HepG2 (cell line): ENCODE measurements around the gene APLP1. TPM values are rescaled to one million over a fixed set of nuclear protein-coding genes. Genes with fewer than 3 reads are reported as not detected.
A peak's percentile ranks its signal among the peaks of the same experiment; 100 is the strongest.

Experiments used
- ATAC-seq: fragments of 200-7000 bp; cut with Tn5 transposase; 3 replicates; pipeline ENCODE4 v1.9.1; 2020; ENCODE audit warnings: mild to moderate bottlenecking, moderate library complexity
- BruUV-seq: library from RNA; stranded (reverse); fragments of 400-500 nt; replicated peaks from 2 replicates; lab custom pipeline; 2021; lab: Mats Ljungman, UMichigan
- CTCF ChIA-PET: fragments of 300-600 bp; formaldehyde crosslinking; extraction: SDS; loops from one replicate; lab custom pipeline; 2021; ENCODE audit warnings: low total read pairs, inconsistent platforms, low intra/inter-chr PET ratio; lab: Yijun Ruan, JAX
- POLR2A ChIA-PET: fragments of 350-600 bp; sonication (Branson Sonifier 250); formaldehyde crosslinking; loops from one replicate; lab custom pipeline; 2020; ENCODE audit warnings: antibody characterized with exemption, inconsistent platforms; lab: Yijun Ruan, JAX
- DNase-seq: peaks from one replicate; pipeline ENCODE4 v3.0.0-alpha.2; 2015; ENCODE audit warnings: low spot score
- FAIRE-seq: peaks from 3 replicates; lab custom pipeline; 2011; peaks lifted over from hg19 to GRCh38; lab: Jason Lieb, UNC
- H2AFZ ChIP-seq: one replicate; pipeline ENCODE4 v1.6.1; 2011; ENCODE audit warnings: low read length, inconsistent platforms
- H3K27ac ChIP-seq: fragments of 300-600 bp; 3 replicates; pipeline ENCODE4 v1.8.0; 2011; ENCODE audit warnings: mixed run types, mild to moderate bottlenecking, mixed read lengths, low read length, inconsistent platforms; ENCODE audit not compliant: insufficient read depth; ENCODE audit errors: extremely low read length
- H3K27me3 ChIP-seq, 2 experiments: fragments of 200-600 bp in 1 of 2; 2 replicates in 1 of 2; 3 replicates in 1 of 2; pipeline versions ENCODE4 v1.6.0 to v1.8.0; 2011; ENCODE audit warnings: low read length in 2 of 2, mild to moderate bottlenecking in 2 of 2, moderate library complexity in 2 of 2, inconsistent platforms in 1 of 2; ENCODE audit not compliant: insufficient read depth in 2 of 2, control insufficient read depth in 1 of 2
- H3K36me3 ChIP-seq, 2 experiments: fragments of 200-600 bp in 1 of 2; replicated peaks in 1 of 2; 2 replicates in 1 of 2; 3 replicates in 1 of 2; pipeline versions ENCODE4 v1.5.1 to v1.8.0; 2011; ENCODE audit warnings: low read length in 2 of 2, inconsistent platforms in 1 of 2; ENCODE audit not compliant: insufficient read depth in 2 of 2, control insufficient read depth in 1 of 2
- H3K4me1 ChIP-seq: 2 replicates; pipeline ENCODE4 v1.5.1; 2012; ENCODE audit warnings: low read length, inconsistent platforms; ENCODE audit not compliant: insufficient read depth
- H3K4me2 ChIP-seq: 2 replicates; pipeline ENCODE4 v1.6.0; 2011; ENCODE audit warnings: low read depth, low read length, inconsistent platforms
- H3K4me3 ChIP-seq, 3 experiments: fragments of 200-600 bp in 1 of 3; sonication (generic), shearing (Covaris generic) in 1 of 3; replicated peaks in 1 of 3; 2 replicates each; pipeline ENCODE4 v1.5.1; 2011 to 2016; ENCODE audit warnings: low read length in 3 of 3, inconsistent platforms in 2 of 3, low read depth in 2 of 3, mild to moderate bottlenecking in 2 of 3, control low read depth in 1 of 3, mixed read lengths in 1 of 3; ENCODE audit not compliant: insufficient read depth in 1 of 3
- H3K79me2 ChIP-seq: one replicate; pipeline ENCODE4 v1.6.1; 2011; ENCODE audit warnings: low read length, inconsistent platforms; ENCODE audit not compliant: insufficient read depth
- H3K9ac ChIP-seq: 2 replicates; pipeline ENCODE4 v1.6.0; 2011; ENCODE audit warnings: mild to moderate bottlenecking, low read depth, low read length, inconsistent platforms; ENCODE audit not compliant: insufficient read depth
- H3K9me3 ChIP-seq: 2 replicates; pipeline ENCODE4 v1.5.1; 2012; ENCODE audit warnings: mild to moderate bottlenecking, low read length
- H4K20me1 ChIP-seq: 2 replicates; pipeline ENCODE4 v1.6.0; 2011; ENCODE audit warnings: inconsistent platforms, mild to moderate bottlenecking, low read length, moderate library complexity; ENCODE audit not compliant: insufficient read depth
- BRCA1 ChIP-seq: sonication (generic); formaldehyde crosslinking; IDR thresholded peaks from 2 replicates; pipeline ENCODE4 v1.4.0; 2020; ENCODE audit warnings: missing genetic modification reagents
- IRF2 ChIP-seq: IDR thresholded peaks from 2 replicates; pipeline ENCODE4 v1.6.1; 2018; ENCODE audit warnings: missing genetic modification reagents, missing compliant biosample characterization
- MAFG ChIP-seq: sonication (generic); formaldehyde crosslinking; IDR thresholded peaks from 2 replicates; pipeline ENCODE4 v1.5.1; 2020; ENCODE audit warnings: mild to moderate bottlenecking, missing genetic modification reagents
- POLR2AphosphoS5 ChIP-seq: IDR thresholded peaks from 2 replicates; pipeline ENCODE4 v1.6.1; 2012; ENCODE audit warnings: low read depth, low read length
- SMAD3 ChIP-seq: sonication (generic); formaldehyde crosslinking; IDR thresholded peaks from 2 replicates; pipeline ENCODE4 v1.4.0; 2020; ENCODE audit warnings: missing genetic modification reagents
- ZKSCAN1 ChIP-seq: fragments of 150-350 bp; IDR thresholded peaks from 2 replicates; pipeline ENCODE4 v1.6.1; 2014; ENCODE audit warnings: low read length
- ZMYM2 ChIP-seq: sonication (generic); formaldehyde crosslinking; IDR thresholded peaks from 2 replicates; pipeline ENCODE4 v1.8.0; 2022; ENCODE audit warnings: mild to moderate bottlenecking, missing genetic modification reagents
- ZNF121 ChIP-seq: sonication (generic); formaldehyde crosslinking; IDR thresholded peaks from 2 replicates; pipeline ENCODE4 v1.5.0; 2020; ENCODE audit warnings: mild to moderate bottlenecking, missing genetic modification reagents
- ZNF768 ChIP-seq: sonication (generic); formaldehyde crosslinking; IDR thresholded peaks from 2 replicates; pipeline ENCODE4 v1.4.0; 2020; ENCODE audit warnings: missing genetic modification reagents
- ZSCAN22 ChIP-seq: sonication (generic); formaldehyde crosslinking; IDR thresholded peaks from 2 replicates; pipeline ENCODE4 v1.4.0; 2020; ENCODE audit warnings: mild to moderate bottlenecking, missing genetic modification reagents
- WGBS: methylation state at CpG from one replicate; pipeline ENCODE4 v1.1.6; 2017; ENCODE audit warnings: low lambda C conversion rate; 5-methylcytosine and 5-hydroxymethylcytosine counted together
- in situ Hi-C: cut with HindIII; loops from 2 replicates; pipeline ENCODE4 v1.10.0; 2017; ENCODE audit warnings: low pct_unique_long_range_greater_than_20kb; ENCODE audit not compliant: extremely low pct_ligation_motif_present
- intact Hi-C: fragments of 100-400 bp; cut with micrococcal nuclease; formaldehyde crosslinking; loops from one replicate; pipeline ENCODE4 v1.10.0; 2022; ENCODE audit not compliant: unreplicated experiment
- polyA plus RNA-seq, 8 experiments: library from polyadenylated mRNA; depleted of rRNA in 3 of 8; stranded (reverse) in 7 of 8; unstranded in 1 of 8; fragments of >200 nt; fragmentation: Illumina TruSeq in 4 of 8; extraction: Trizol in 4 of 8; gene quantifications; 2 replicates each; pipeline versions ENCODE4 v1.2.1 to v1.2.3, GENCODE V29; 2011 to 2016; ENCODE audit warnings: low read depth in 4 of 8, missing spikeins in 1 of 8, mixed read lengths in 1 of 8; ENCODE audit not compliant: insufficient read depth in 1 of 8
- total RNA-seq, 5 experiments: library from RNA; depleted of rRNA; stranded (reverse); fragments of >200 nt; fragmentation: Illumina TruSeq; extraction: Trizol; gene quantifications; 2 replicates each; pipeline ENCODE4 v1.2.3, GENCODE V29; 2016; ENCODE audit warnings: low read depth in 1 of 5
- TF ChIP-seq, protein P1 (sequence below): sonication (generic); formaldehyde crosslinking; IDR thresholded peaks from 2 replicates; pipeline ENCODE4 v1.5.1; 2020; ENCODE audit warnings: mild to moderate bottlenecking, missing genetic modification reagents, borderline replicate concordance
- TF ChIP-seq, protein P2 (sequence below): IDR thresholded peaks from 2 replicates; pipeline ENCODE4 v1.6.1; 2016; ENCODE audit warnings: mild to moderate bottlenecking, missing biosample characterization, missing genetic modification reagents

APLP1 gene
- total and polyA plus RNA-seq, 2 of the 13 experiments (the other 11 are each of a cell fraction or from before 2014, with no cell fraction given): 2.0 to 2.9 TPM

DNA sequence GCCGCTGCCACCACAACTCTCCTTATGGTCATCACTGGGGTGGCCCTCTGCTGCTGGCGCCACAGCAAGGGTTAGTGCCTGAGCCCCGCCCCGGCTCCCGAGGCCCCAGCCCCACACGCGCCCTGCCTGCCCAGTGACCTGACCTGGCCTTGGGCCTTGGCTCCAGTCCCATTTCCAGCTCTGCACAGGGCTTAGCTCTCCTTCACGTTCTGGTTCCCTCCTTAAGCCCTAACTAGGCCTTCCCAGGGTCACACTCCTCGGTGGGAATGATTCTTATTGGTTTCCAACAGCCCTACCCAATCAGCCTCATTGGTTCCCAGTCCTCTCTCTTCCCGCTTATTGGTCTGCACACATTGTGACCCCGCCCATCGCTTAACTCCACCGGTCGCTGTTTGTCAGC is 5.8 kb upstream of the APLP1 start (continued):
- TF ChIP-seq, protein P1, sequence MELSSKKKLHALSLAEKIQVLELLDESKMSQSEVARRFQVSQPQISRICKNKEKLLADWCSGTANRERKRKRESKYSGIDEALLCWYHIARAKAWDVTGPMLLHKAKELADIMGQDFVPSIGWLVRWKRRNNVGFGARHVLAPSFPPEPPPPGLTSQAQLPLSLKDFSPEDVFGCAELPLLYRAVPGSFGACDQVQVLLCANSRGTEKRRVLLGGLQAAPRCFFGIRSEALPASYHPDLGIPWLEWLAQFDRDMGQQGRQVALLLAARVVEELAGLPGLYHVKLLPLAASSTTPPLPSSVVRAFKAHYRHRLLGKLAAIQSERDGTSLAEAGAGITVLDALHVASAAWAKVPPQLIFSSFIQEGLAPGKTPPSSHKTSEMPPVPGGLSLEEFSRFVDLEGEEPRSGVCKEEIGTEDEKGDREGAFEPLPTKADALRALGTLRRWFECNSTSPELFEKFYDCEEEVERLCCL (CRISPR knock-in tag): no peak
- TF ChIP-seq ZKSCAN1 (no peak), MAFG (CRISPR knock-in tag) (no peak), SMAD3 (CRISPR knock-in tag) (no peak), IRF2 (CRISPR knock-in tag) (no peak), POLR2AphosphoS5 (no peak), ZNF768 (CRISPR knock-in tag) (no peak), ZSCAN22 (no peak), ZMYM2 (CRISPR knock-in tag) (no peak)
- TF ChIP-seq, protein P2, sequence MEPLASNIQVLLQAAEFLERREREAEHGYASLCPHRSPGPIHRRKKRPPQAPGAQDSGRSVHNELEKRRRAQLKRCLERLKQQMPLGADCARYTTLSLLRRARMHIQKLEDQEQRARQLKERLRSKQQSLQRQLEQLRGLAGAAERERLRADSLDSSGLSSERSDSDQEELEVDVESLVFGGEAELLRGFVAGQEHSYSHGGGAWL (CRISPR knock-in tag): no peak

DNA sequence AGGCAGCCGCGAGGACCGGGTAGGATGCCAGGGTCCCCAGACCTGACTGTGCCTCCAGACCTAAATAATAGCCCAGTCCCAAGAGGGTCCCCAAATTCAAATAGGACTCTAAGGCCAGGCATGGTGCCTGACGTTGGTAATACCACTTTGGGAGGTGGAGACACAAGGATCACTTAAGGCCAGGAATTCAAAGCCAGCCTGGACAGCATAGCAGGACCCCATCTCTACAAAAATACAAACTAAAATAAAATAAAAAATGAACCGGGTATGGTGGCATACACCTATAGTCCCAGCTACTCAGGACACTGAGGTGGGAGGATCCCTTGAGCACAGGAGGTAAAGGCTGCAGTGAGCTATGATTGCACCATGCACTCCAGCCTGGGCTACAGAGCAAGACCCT is 5.4 kb upstream of the APLP1 start:
- H4K20me1 ChIP-seq: no peaks in the 10 kb centered on the region
- ATAC-seq: no peak
- no peak overlapping the region for H3K9ac ChIP-seq
- intact Hi-C loops: loop anchor here (5.0 kb wide), 1 partner anchor 51 kb away; the partner anchor contains the start of gene PRODH2
- WGBS: 86% methylated on average over 5 of the region's 5 CpGs
- H3K36me3 ChIP-seq: no peaks in the 10 kb centered on the region
- H3K79me2 ChIP-seq: no peaks in the 10 kb centered on the region
- ChIA-PET POLR2A (interaction anchor here (0.6 kb wide), 1 partner anchor 18 kb away, joined by 3 read pairs; no protein-coding TSS in a partner anchor), CTCF (no interaction called here)
- H3K27me3 ChIP-seq: peaks cover 2 to 19% of the 10 kb centered on the region in 2 experiments; a peak in 3 of 5 replicates
- no peak overlapping the region for H3K4me3 ChIP-seq
- no peaks in the 10 kb centered on the region for H3K9me3 ChIP-seq
- BruUV-seq: no TSS peak
- no peak for FAIRE-seq
- no peak overlapping the region for H2AFZ ChIP-seq
- no peak overlapping the region for H3K27ac ChIP-seq
- no peak overlapping the region for H3K4me2 ChIP-seq
- H3K4me1 ChIP-seq: peaks cover 26% of the 10 kb centered on the region
- DNase-seq: no peak
- TF ChIP-seq BRCA1 (CRISPR knock-in tag): no peak
- TF ChIP-seq ZNF121 (CRISPR knock-in tag): peak; percentile 72
- in situ Hi-C loops: no loop called here
